Stimulated activated CD8-positive, alpha-beta memory T cell treated with anti-CD3 and anti-CD28 coated beads, Interleukin-7, amount 100 ng/mL, for 24 hours (primary cell): ENCODE data around the gene CHM.
"Not testable (repeated sequence)": the region's sequence is repeated elsewhere in the genome, so short reads cannot be mapped to it uniquely, and the experiment has no call there.

Experiments used
- DNase-seq: peaks from one replicate; pipeline ENCODE4 v3.0.0-alpha.2; 2020; ENCODE audit warnings: low read depth

Gene CHM

GRCh38 chrX:86047174-86047935 lies at the start of gene CHM:
TSS of gene CHM (minus strand) at chrX:86047558. CDS start at chrX:86047532, 26 bp downstream.
- peak; percentile 5 for DNase-seq

GRCh38 chrX:86078650-86079049 lies 31.3 kb upstream of the CHM start:
- DNase-seq, result no peak

DNA sequence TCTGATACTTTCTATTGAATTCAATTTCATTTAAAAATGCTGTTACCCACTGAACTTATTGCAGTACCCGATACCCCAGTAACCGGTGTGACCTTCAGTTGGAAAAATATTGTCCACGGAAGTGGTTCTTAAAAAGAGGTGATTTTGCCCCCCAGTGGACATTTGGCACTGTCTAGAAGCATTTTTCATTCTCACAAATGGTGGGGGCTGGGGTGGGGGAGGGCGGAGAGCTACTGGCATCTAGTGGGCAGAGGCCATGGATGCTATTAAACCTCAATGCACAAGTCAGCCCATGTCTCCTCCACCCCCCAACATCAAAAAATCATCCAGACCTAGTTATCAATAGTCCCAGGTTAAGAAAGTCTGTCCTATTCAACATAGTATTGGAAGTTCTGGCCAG lies 19.6 kb upstream of the CHM start:
- DNase-seq, result no peak

- no peak for DNase-seq
These were observed 14.0 kb upstream of the CHM start for GRCh38 chrX:86061407-86061806.

- DNase-seq, result no peak
These were observed 4.4 kb upstream of the CHM start for GRCh38 chrX:86051741-86052140.

- no peak for DNase-seq
These were observed 550 bp upstream of the CHM start for GRCh38 chrX:86047936-86048280.

- DNase-seq, result no peak
These were observed 3.1 kb downstream of the CHM start for GRCh38 chrX:86044216-86044615.

- DNase-seq, result no peak
These were observed 7.5 kb downstream of the CHM start for GRCh38 chrX:86039625-86040568.

DNA sequence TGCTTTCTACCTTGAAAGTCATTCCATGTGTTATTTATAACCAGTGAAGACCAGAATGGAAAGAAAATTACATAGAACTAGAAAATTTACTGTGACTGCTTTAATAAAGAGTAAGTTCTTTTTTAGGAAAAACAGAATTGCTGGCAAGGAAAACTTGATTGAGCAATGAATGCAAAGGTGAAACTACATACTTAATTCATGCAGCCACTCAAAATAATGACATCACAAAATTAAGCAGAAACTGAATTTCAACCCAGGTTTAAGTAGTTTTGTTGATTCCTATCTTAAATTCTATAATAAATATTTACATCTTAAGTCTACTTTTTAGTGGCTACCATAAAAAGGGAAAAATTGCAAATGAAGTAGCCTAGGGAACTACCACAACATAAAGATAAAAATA lies 14.0 kb downstream of the CHM start:
- DNase-seq, result no peak

- no peak for DNase-seq
These were observed 18.7 kb downstream of the CHM start for GRCh38 chrX:86028681-86029080.

- DNase-seq, result no peak
These were observed 23.5 kb downstream of the CHM start for GRCh38 chrX:86023811-86024210.

GRCh38 chrX:86021652-86022289 lies 25.6 kb downstream of the CHM start:
- DNase-seq, result no peak

DNA sequence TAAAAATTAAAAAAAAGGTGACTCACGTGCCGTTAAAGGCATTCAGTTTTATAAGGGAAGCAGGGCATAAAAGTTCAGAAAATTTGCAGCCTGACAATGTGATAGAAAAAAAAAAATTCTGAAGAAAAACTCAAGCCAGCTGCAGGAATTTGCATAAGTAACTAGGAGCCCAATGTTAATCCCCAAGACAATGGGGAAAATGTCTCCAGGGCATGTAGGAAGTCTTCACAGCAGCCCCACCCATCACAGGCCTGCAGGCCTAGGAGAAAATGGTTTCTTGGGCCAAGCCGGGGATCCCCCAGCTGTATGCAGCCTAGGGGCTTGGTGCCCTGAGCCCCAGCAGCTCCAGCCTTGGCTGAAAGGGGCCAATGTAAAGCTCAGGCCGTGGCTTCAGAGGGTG lies 31.2 kb downstream of the CHM start:
- no peak for DNase-seq

GRCh38 chrX:86014959-86015358 lies 32.4 kb downstream of the CHM start:
- DNase-seq, result not testable (repeated sequence)

GRCh38 chrX:86014421-86014820 lies 32.9 kb downstream of the CHM start:
- no peak for DNase-seq

DNA sequence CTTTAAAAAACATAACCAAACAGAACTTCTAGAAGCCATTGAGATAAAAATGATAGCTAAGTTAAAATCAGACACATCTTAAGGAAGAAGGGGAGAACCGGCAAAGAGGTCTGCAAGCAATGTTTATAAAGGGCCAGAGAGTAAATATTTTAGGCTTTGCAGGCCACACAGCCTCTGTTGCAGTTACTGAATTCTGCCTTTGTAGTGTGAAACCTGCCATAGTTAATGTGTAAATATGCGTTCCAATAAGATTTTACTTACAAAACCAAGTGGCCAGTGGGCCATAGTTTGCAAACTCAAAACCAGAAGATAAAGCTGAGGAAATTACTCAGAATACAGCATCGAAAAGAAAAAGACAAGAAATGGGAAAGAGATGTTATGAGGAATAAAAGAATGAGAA lies 33.6 kb downstream of the CHM start:
- DNase-seq, result no peak

DNA sequence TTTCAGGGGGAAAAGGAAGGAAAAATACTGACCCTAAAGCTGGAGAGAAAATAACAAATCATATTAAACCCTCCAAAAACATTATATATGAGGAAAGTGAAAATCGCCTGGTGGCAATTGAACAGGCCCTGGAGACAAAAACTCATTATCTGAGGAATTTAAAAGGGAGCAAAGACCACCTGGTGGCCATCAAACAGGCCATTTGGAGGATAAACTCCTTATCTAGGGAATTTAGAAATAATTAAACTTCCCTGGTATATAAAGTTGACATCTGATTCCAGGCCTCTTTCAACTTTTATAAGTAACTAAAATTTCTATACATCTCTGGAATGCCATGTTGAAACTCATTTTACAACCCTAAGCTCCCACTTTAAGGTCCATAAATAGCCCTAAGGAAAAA lies 35.2 kb downstream of the CHM start:
- no peak for DNase-seq

- not testable (repeated sequence) for DNase-seq
These were observed 37.6 kb downstream of the CHM start for GRCh38 chrX:86009803-86010202.

DNA sequence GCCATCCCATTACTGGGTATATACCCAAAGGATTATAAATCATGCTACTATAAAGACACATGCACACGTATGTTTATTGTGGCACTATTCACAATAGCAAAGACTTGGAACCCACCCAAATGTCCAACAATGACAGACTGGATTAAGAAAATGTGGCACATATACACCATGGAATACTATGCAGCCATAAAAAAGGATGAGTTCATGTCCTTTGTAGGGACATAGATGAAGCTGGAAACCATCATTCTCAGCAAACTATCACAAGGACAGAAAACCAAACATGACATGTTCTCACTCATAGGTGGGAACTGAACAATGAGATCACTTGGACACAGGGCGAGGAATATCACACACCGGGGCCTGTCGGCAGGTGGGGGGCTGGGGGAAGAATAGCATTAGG lies 39.5 kb downstream of the CHM start:
- not testable (repeated sequence) for DNase-seq

- DNase-seq, result no peak
These were observed 45.1 kb downstream of the CHM start for GRCh38 chrX:86002076-86002896.

DNA sequence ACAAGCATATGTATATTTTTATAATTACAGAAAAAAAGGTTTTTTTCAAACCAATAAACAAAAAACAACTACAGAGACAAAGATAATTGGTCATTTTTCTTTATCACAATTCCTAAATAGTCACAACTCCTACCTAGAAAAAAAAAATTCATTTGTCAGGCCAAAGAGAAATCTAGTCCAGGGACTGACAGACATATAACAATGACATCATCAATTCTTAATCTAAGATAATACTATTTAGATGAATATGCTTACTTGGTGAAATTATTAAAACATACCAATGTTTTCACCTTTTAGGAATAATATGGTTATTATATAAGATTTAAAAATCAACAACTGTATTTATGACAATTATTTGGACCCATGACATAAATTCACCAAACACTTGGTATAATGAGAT lies 48.4 kb downstream of the CHM start:
- no peak for DNase-seq

GRCh38 chrX:85996555-85996954 lies 50.8 kb downstream of the CHM start:
- DNase-seq, result no peak
